Neural cell (in vitro differentiated cells): ENCODE results near the gene GPSM1. TPM values are rescaled to one million over a fixed set of nuclear protein-coding genes. Genes with fewer than 3 reads are reported as not detected.

ENCODE experiments used
- H2AFZ ChIP-seq: fragments of 200-600, 300-800 bp; sonication (generic), shearing (Covaris generic); 2 replicates; pipeline ENCODE4 v1.6.0; 2014; ENCODE audit warnings: low read depth, mild to moderate bottlenecking, antibody characterized with exemption, low read length, moderate library complexity
- H3F3A ChIP-seq: fragments of 200-600 bp; shearing (Covaris generic); 2 replicates; pipeline ENCODE4 v1.6.1; 2016; ENCODE audit warnings: mild to moderate bottlenecking, moderate library complexity, mixed read lengths, antibody characterized with exemption, low read length; ENCODE audit not compliant: insufficient read depth, poor library complexity, severe bottlenecking
- H3K27ac ChIP-seq: fragments of 200-600, 300-800 bp; sonication (generic), shearing (Covaris generic); 2 replicates; pipeline ENCODE4 v1.5.1; 2014; ENCODE audit warnings: mild to moderate bottlenecking, low read length, moderate library complexity
- H3K27me3 ChIP-seq: fragments of 300-800, 200-600 bp; sonication (generic), shearing (Covaris generic); 2 replicates; pipeline ENCODE4 v1.6.0; 2014; ENCODE audit warnings: mild to moderate bottlenecking, low read depth, low read length, moderate library complexity; ENCODE audit not compliant: insufficient read depth
- H3K36me3 ChIP-seq: fragments of 300-800, 200-600 bp; sonication (generic), shearing (Covaris generic); 2 replicates; pipeline ENCODE4 v1.5.1; 2014; ENCODE audit warnings: mild to moderate bottlenecking, antibody characterized with exemption, low read length, moderate library complexity; ENCODE audit not compliant: insufficient read depth
- H3K4me2 ChIP-seq: fragments of 300-800, 200-600 bp; sonication (generic), shearing (Covaris generic); 2 replicates; pipeline ENCODE4 v1.6.0; 2014; ENCODE audit warnings: mild to moderate bottlenecking, low read length
- H3K4me3 ChIP-seq: fragments of 300-800, 200-600 bp; sonication (generic), shearing (Covaris generic); 2 replicates; pipeline ENCODE4 v1.5.1; 2014; ENCODE audit warnings: mild to moderate bottlenecking, low read length, moderate library complexity
- H3K79me2 ChIP-seq: fragments of 200-600 bp; shearing (Covaris generic); replicated peaks from 2 replicates; pipeline ENCODE4 v1.6.0; 2014; ENCODE audit warnings: mild to moderate bottlenecking, low read length, moderate library complexity; ENCODE audit not compliant: insufficient read depth
- H3K9ac ChIP-seq: fragments of 300-800, 200-600 bp; sonication (generic), shearing (Covaris generic); 2 replicates; pipeline ENCODE4 v1.6.1; 2016; ENCODE audit warnings: mild to moderate bottlenecking, low read length, mixed read lengths
- H3K9me2 ChIP-seq: fragments of 200-600 bp; shearing (Covaris generic); 2 replicates; pipeline ENCODE4 v1.6.1; 2016; ENCODE audit warnings: mild to moderate bottlenecking, low read length, mixed read lengths; ENCODE audit not compliant: insufficient read depth
- H3K9me3 ChIP-seq: fragments of 200-600, 300-800 bp; sonication (generic), shearing (Covaris generic); 2 replicates; pipeline ENCODE4 v1.6.1; 2016; ENCODE audit warnings: mild to moderate bottlenecking, mixed run types, low read length, moderate library complexity, mixed read lengths
- H4K20me1 ChIP-seq: fragments of 200-600 bp; shearing (Covaris generic); 2 replicates; pipeline ENCODE4 v1.6.1; 2016; ENCODE audit warnings: mild to moderate bottlenecking, mixed run types; ENCODE audit not compliant: insufficient read depth
- EP300 ChIP-seq: fragments of 450-650 bp; conservative IDR thresholded peaks from 2 replicates; pipeline ENCODE4 v1.6.1; 2014; ENCODE audit warnings: antibody characterized with exemption, mild to moderate bottlenecking, moderate library complexity; ENCODE audit not compliant: poor library complexity, severe bottlenecking
- EZH2 ChIP-seq: fragments of 200-600, 300-800 bp; shearing (Covaris generic), sonication (generic); IDR thresholded peaks from 2 replicates; pipeline ENCODE4 v1.6.1; 2014; ENCODE audit warnings: antibody characterized with exemption, low read length, borderline replicate concordance, mild to moderate bottlenecking; ENCODE audit not compliant: insufficient read depth, poor library complexity, severe bottlenecking
- MXI1 ChIP-seq: fragments of 450-650 bp; conservative IDR thresholded peaks from 2 replicates; pipeline ENCODE4 v1.6.1; 2014; ENCODE audit warnings: antibody characterized with exemption, mild to moderate bottlenecking; ENCODE audit not compliant: poor library complexity, severe bottlenecking
- POLR2AphosphoS5 ChIP-seq: IDR thresholded peaks from 2 replicates; pipeline ENCODE4 v1.6.1; 2012
- RAD21 ChIP-seq: fragments of 450-650 bp; conservative IDR thresholded peaks from 2 replicates; pipeline ENCODE4 v1.6.1; 2014; ENCODE audit warnings: antibody characterized with exemption, mild to moderate bottlenecking, moderate library complexity
- SMC3 ChIP-seq: fragments of 450-650 bp; conservative IDR thresholded peaks from 2 replicates; pipeline ENCODE4 v1.6.1; 2014; ENCODE audit warnings: antibody characterized with exemption, mild to moderate bottlenecking, moderate library complexity; ENCODE audit not compliant: poor library complexity
- TAF1 ChIP-seq: IDR thresholded peaks from 2 replicates; pipeline ENCODE4 v1.6.1; 2012; ENCODE audit warnings: low read depth
- polyA plus RNA-seq: library from polyadenylated mRNA; depleted of rRNA; stranded (reverse); fragments of >200 nt; gene quantifications from 2 replicates; pipeline ENCODE4 v1.2.3, GENCODE V29; 2014
- TF ChIP-seq, protein P1 (sequence below): fragments of 450-650 bp; IDR thresholded peaks from 2 replicates; pipeline ENCODE4 v1.5.1; 2014; ENCODE audit warnings: antibody characterized with exemption, mild to moderate bottlenecking, moderate library complexity; ENCODE audit not compliant: poor library complexity, severe bottlenecking
- TF ChIP-seq, protein P2 (sequence below): IDR thresholded peaks from 2 replicates; pipeline ENCODE4 v1.6.1; 2012; ENCODE audit warnings: borderline replicate concordance

The GPSM1 gene
- polyA plus RNA-seq, 1 donor from 2014 or later: 117 TPM

DNA sequence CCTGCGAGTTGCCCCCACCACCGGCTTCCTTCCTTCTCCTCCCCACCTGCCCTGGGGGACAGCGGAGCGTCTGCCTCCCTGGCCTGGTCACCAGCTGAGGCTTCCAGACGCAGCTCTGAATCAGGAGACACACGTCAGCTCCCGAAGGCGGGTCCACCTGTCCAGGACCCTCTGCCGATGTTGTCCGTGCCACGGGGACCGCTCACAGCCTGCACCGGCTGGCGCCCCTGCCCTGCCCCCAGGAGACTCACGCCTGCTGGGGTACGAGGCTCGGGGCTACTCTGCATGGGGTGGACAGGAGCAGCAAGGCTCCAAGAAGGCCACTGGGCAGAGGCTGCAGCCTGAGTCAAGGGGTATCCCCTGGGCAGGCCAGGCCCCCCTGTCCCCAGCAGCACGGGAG lies 21.5 kb upstream of the GPSM1 start:
- Histone ChIP-seq H3K36me3 (no peaks in the 10 kb centered on the region), H3K9ac (no peak overlapping the region), H3K4me2 (no peak overlapping the region), H3K9me3 (no peaks in the 10 kb centered on the region), H3K4me3 (no peak overlapping the region), H3K79me2 (no peaks in the 10 kb centered on the region), H4K20me1 (no peaks in the 10 kb centered on the region), H3K27ac (peak overlapping the region; percentile 12), H3K27me3 (no peaks in the 10 kb centered on the region), H3K9me2 (no peaks in the 10 kb centered on the region), H2AFZ (no peak overlapping the region), H3F3A (no peaks in the 10 kb centered on the region)
- TF ChIP-seq, protein P1, sequence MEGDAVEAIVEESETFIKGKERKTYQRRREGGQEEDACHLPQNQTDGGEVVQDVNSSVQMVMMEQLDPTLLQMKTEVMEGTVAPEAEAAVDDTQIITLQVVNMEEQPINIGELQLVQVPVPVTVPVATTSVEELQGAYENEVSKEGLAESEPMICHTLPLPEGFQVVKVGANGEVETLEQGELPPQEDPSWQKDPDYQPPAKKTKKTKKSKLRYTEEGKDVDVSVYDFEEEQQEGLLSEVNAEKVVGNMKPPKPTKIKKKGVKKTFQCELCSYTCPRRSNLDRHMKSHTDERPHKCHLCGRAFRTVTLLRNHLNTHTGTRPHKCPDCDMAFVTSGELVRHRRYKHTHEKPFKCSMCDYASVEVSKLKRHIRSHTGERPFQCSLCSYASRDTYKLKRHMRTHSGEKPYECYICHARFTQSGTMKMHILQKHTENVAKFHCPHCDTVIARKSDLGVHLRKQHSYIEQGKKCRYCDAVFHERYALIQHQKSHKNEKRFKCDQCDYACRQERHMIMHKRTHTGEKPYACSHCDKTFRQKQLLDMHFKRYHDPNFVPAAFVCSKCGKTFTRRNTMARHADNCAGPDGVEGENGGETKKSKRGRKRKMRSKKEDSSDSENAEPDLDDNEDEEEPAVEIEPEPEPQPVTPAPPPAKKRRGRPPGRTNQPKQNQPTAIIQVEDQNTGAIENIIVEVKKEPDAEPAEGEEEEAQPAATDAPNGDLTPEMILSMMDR: no peak
- no peak for TF ChIP-seq MXI1
- TF ChIP-seq EZH2: no peak
- no peak for TF ChIP-seq EP300
- no peak for TF ChIP-seq RAD21
- TF ChIP-seq, protein P2, sequence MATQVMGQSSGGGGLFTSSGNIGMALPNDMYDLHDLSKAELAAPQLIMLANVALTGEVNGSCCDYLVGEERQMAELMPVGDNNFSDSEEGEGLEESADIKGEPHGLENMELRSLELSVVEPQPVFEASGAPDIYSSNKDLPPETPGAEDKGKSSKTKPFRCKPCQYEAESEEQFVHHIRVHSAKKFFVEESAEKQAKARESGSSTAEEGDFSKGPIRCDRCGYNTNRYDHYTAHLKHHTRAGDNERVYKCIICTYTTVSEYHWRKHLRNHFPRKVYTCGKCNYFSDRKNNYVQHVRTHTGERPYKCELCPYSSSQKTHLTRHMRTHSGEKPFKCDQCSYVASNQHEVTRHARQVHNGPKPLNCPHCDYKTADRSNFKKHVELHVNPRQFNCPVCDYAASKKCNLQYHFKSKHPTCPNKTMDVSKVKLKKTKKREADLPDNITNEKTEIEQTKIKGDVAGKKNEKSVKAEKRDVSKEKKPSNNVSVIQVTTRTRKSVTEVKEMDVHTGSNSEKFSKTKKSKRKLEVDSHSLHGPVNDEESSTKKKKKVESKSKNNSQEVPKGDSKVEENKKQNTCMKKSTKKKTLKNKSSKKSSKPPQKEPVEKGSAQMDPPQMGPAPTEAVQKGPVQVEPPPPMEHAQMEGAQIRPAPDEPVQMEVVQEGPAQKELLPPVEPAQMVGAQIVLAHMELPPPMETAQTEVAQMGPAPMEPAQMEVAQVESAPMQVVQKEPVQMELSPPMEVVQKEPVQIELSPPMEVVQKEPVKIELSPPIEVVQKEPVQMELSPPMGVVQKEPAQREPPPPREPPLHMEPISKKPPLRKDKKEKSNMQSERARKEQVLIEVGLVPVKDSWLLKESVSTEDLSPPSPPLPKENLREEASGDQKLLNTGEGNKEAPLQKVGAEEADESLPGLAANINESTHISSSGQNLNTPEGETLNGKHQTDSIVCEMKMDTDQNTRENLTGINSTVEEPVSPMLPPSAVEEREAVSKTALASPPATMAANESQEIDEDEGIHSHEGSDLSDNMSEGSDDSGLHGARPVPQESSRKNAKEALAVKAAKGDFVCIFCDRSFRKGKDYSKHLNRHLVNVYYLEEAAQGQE: no peak
- TF ChIP-seq TAF1: no peak
- TF ChIP-seq SMC3: no peak
- no peak for TF ChIP-seq POLR2AphosphoS5

DNA sequence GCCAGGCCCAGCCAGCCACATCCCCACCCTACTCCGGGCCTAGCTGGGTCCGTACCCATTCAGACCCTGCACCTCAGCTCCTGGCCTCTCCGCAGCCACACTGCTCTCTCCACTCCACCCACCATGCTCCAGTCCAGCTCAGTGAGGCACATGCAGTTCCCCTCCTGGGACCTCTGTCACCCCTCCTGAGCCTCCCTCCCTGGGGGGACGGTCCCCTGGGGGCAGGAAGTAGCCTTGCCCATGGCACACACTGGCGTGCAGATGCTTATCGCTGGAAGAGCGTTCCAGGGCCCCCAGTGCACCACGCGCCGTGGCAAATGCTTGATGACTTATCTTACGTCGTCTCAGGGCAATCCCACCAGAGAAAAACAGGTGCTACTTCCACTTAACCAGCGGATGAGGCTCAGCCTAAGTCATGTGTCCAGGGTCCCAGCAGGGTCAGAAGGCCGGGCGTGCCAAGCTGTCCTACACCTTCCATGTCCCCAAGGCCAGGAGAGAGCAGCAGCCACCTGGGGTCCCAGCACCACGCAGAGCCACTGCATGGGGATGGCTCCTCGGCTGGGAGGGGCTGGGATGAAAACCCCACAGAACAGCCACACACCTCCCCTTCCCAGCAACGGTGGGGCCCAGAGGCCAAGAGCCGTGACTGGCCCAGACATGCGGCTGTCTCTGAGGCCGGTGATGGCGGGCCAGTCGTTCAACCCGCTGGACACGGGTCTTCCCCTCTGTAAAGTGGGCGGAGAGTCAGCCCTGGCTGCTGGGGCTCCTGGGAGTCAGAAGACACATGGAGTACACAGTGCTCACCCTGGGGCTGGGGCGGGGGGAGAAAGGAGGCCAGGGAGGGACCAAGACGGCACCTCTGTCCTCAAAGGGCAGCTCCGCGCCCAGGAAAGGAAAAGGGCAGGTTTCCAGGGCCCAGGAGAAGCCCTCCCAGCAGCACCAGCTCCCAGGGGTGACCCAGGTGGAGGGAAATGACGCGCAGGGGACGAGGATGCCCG lies 20.8 kb upstream of the GPSM1 start:
- Histone ChIP-seq H3K9ac (no peak overlapping the region), H3K27ac (no peak overlapping the region), H4K20me1 (no peaks in the 10 kb centered on the region), H3K9me2 (no peaks in the 10 kb centered on the region), H3K9me3 (no peaks in the 10 kb centered on the region), H3K36me3 (no peaks in the 10 kb centered on the region), H3K79me2 (no peaks in the 10 kb centered on the region), H2AFZ (no peak overlapping the region), H3K4me3 (no peak overlapping the region), H3K4me2 (no peak overlapping the region), H3F3A (no peaks in the 10 kb centered on the region), H3K27me3 (no peaks in the 10 kb centered on the region)
- TF ChIP-seq, protein P1: no peak
- TF ChIP-seq POLR2AphosphoS5 (no peak), EP300 (no peak), SMC3 (no peak), TAF1 (no peak), MXI1 (no peak), RAD21 (no peak), EZH2 (no peak)
- TF ChIP-seq, protein P2: no peak
